K562 (cell line): Measurements from ENCODE around the gene IL6ST. TPM values are rescaled to one million over a fixed set of nuclear protein-coding genes. Genes with fewer than 3 reads are reported as not detected.

Source experiments
- ATF7 ChIP-seq: fragments of 450-650 bp; IDR thresholded peaks from 2 replicates; pipeline ENCODE4 v1.7.1; 2014; ENCODE audit warnings: mild to moderate bottlenecking, moderate library complexity
- CBFA2T2 ChIP-seq: fragments of 450-650 bp; conservative IDR thresholded peaks from 2 replicates; pipeline ENCODE4 v1.6.1; 2017; ENCODE audit warnings: mild to moderate bottlenecking
- E2F6 ChIP-seq, 2 experiments: IDR thresholded peaks; 2 replicates each; pipeline ENCODE4 v1.6.1; 2011; ENCODE audit warnings: borderline replicate concordance in 1 of 2, control low read depth in 1 of 2, low read depth in 1 of 2, low read length in 1 of 2, mild to moderate bottlenecking in 1 of 2, mixed read lengths in 1 of 2, moderate library complexity in 1 of 2; ENCODE audit not compliant: insufficient read depth in 1 of 2, insufficient read length in 1 of 2, poor library complexity in 1 of 2, severe bottlenecking in 1 of 2; ENCODE audit errors: extremely low read depth in 1 of 2
- EHMT2 ChIP-seq: fragments of 450-650 bp; IDR thresholded peaks from 2 replicates; pipeline ENCODE4 v1.6.1; 2018; ENCODE audit warnings: antibody characterized with exemption
- ERF ChIP-seq: fragments of 450-650 bp; formaldehyde crosslinking; IDR thresholded peaks from 2 replicates; pipeline ENCODE4 v1.4.0; 2020; ENCODE audit warnings: mild to moderate bottlenecking, mixed read lengths
- FOSL1 ChIP-seq: fragments of 200-800 bp; sonication (Bioruptor generic); conservative IDR thresholded peaks from 2 replicates; pipeline ENCODE4 v1.6.1; 2016; ENCODE audit warnings: missing genetic modification characterization, missing compliant biosample characterization
- HDAC6 ChIP-seq: IDR thresholded peaks from 2 replicates; pipeline ENCODE4 v1.6.1; 2012; ENCODE audit warnings: low read depth, mild to moderate bottlenecking, control low read depth, inconsistent platforms, low read length, moderate library complexity
- NCOR1 ChIP-seq: fragments of 450-650 bp; IDR thresholded peaks from 2 replicates; pipeline ENCODE4 v1.6.1; 2016; ENCODE audit warnings: mild to moderate bottlenecking, moderate library complexity
- PURB ChIP-seq: sonication (generic); formaldehyde crosslinking; IDR thresholded peaks from 2 replicates; pipeline ENCODE4 v1.9.0; 2021; ENCODE audit warnings: low read depth, mild to moderate bottlenecking, missing genetic modification reagents
- SMARCE1 ChIP-seq: fragments of 450-650 bp; IDR thresholded peaks from 2 replicates; pipeline ENCODE4 v1.7.1; 2016; ENCODE audit warnings: mild to moderate bottlenecking
- ZEB2 ChIP-seq: fragments of 450-650 bp; IDR thresholded peaks from 2 replicates; pipeline ENCODE4 v1.6.1; 2016
- polyA plus RNA-seq, 8 experiments: library from polyadenylated mRNA; depleted of rRNA in 4 of 8; stranded (reverse) in 5 of 8; unstranded in 3 of 8; fragments of >200 nt; fragmentation: Nextera tagmentation in 2 of 8; fragmentation: Illumina TruSeq in 1 of 8; extraction: Ambion mirVana in 2 of 8; extraction: Trizol in 1 of 8; gene quantifications; 2 replicates each; pipeline versions ENCODE4 v1.2.1 to v1.2.3, GENCODE V29; 2011 to 2014; ENCODE audit warnings: inconsistent platforms in 1 of 8, missing spikeins in 1 of 8
- total RNA-seq, 7 experiments: library from RNA; depleted of rRNA in 6 of 7; stranded (reverse); fragments of >200 nt in 6 of 7; fragmentation: Illumina TruSeq in 2 of 7; extraction: Trizol in 2 of 7; gene quantifications; 2 replicates each; pipeline versions ENCODE4 v1.2.1 to v1.2.3, GENCODE V29; 2011 to 2021; ENCODE audit warnings: low replicate concordance in 1 of 7
- TF ChIP-seq, protein P1 (sequence below): fragments of 450-650 bp; formaldehyde crosslinking; IDR thresholded peaks from 2 replicates; pipeline ENCODE4 v1.4.0; 2022; ENCODE audit warnings: missing genetic modification characterization
- TF ChIP-seq, protein P2 (sequence below), 2 experiments: fragments of 450-650 bp in 1 of 2; sonication (generic) in 1 of 2; formaldehyde crosslinking in 1 of 2; IDR thresholded peaks in 1 of 2; conservative IDR thresholded peaks in 1 of 2; 2 replicates each; pipeline versions ENCODE4 v1.6.1 to v1.8.1; 2016 to 2023; ENCODE audit warnings: mild to moderate bottlenecking in 2 of 2, moderate library complexity in 2 of 2, inconsistent platforms in 1 of 2, missing genetic modification reagents in 1 of 2
- TF ChIP-seq, protein P3 (sequence below), 2 experiments: fragments of 450-650 bp; IDR thresholded peaks; 2 replicates each; pipeline ENCODE4 v1.6.1; 2016

The IL6ST gene
- total and polyA plus RNA-seq, 9 of the 15 experiments (the other 6 are each of a cell fraction or from before 2014, with no cell fraction given) = 2.0 to 27.0 (median 7.9) TPM

DNA sequence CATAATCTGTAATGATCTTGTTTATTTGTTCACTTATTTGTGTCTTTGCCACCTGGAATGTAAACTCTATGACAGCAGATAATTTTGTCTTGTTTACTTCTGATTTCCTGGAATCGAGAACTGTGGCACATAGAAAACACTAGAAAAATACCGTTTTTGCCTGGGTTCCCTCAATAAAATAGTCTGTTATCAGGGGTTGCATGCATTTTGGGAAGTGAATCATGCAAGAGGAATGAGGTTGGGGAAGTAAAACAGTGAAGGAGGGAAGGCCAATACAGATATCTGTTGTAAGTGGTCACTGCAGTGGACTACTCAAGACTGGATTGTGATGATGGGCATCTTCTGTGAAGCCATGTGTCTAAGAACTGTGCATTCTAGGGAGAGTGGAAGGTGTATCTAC is 45.2 kb upstream of the IL6ST start (continued):
- TF ChIP-seq, protein P1, sequence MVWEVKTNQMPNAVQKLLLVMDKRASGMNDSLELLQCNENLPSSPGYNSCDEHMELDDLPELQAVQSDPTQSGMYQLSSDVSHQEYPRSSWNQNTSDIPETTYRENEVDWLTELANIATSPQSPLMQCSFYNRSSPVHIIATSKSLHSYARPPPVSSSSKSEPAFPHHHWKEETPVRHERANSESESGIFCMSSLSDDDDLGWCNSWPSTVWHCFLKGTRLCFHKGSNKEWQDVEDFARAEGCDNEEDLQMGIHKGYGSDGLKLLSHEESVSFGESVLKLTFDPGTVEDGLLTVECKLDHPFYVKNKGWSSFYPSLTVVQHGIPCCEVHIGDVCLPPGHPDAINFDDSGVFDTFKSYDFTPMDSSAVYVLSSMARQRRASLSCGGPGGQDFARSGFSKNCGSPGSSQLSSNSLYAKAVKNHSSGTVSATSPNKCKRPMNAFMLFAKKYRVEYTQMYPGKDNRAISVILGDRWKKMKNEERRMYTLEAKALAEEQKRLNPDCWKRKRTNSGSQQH (CRISPR knock-in tag) = no peak
- TF ChIP-seq, protein P2, sequence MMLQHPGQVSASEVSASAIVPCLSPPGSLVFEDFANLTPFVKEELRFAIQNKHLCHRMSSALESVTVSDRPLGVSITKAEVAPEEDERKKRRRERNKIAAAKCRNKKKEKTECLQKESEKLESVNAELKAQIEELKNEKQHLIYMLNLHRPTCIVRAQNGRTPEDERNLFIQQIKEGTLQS (IDR thresholded peaks at IDR 0.05) = peak; percentile 59; the same call in 1 of the 2 replicates
- TF ChIP-seq, protein P2 (CRISPR knock-in tag; conservative IDR thresholded peaks at IDR 0.05) = no peak
- TF ChIP-seq FOSL1 (tag) = peak; percentile 95
- 0 out of 2 replicates have a peak, but pooled peaks have one; percentile 44 for TF ChIP-seq ATF7
- no peak for TF ChIP-seq E2F6 (IDR thresholded peaks at IDR 0.05; ENCODE audit: borderline replicate concordance in 1 of 2, extremely low read depth in 1 of 2, insufficient read depth in 1 of 2, insufficient read length in 1 of 2, low read depth in 1 of 2, low read length in 1 of 2, poor library complexity in 1 of 2, severe bottlenecking in 1 of 2)
- 0 out of 2 replicates have a peak, but pooled peaks have one; percentile 14 for TF ChIP-seq ZEB2
- TF ChIP-seq PURB (CRISPR knock-in tag) = no peak
- peak; percentile 80; the same call in 1 of the 2 replicates for TF ChIP-seq SMARCE1
- TF ChIP-seq, protein P3, sequence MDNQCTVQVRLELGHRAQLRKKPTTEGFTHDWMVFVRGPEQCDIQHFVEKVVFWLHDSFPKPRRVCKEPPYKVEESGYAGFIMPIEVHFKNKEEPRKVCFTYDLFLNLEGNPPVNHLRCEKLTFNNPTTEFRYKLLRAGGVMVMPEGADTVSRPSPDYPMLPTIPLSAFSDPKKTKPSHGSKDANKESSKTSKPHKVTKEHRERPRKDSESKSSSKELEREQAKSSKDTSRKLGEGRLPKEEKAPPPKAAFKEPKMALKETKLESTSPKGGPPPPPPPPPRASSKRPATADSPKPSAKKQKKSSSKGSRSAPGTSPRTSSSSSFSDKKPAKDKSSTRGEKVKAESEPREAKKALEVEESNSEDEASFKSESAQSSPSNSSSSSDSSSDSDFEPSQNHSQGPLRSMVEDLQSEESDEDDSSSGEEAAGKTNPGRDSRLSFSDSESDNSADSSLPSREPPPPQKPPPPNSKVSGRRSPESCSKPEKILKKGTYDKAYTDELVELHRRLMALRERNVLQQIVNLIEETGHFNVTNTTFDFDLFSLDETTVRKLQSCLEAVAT (IDR thresholded peaks at IDR 0.05) = 0 out of 4 replicates have a peak, but pooled peaks of 1 of the 2 experiments have one; percentile 37
- no peak for TF ChIP-seq HDAC6
- peak; percentile 45; the same call in 1 of the 2 replicates for TF ChIP-seq CBFA2T2
- TF ChIP-seq ERF (CRISPR knock-in tag) = no peak
- TF ChIP-seq EHMT2 = peak; percentile 55; the same call in 1 of the 2 replicates
- TF ChIP-seq NCOR1 = peak; percentile 46
- TF ChIP-seq, all 486 proteins: peak for 31
